COLO829 (cell line): ENCODE data around the gene EEF2K.

ENCODE experiments used
- DNase-seq: peaks from one replicate; pipeline ENCODE4 v3.0.0; 2012; ENCODE audit warnings: low spot score

Gene EEF2K

DNA sequence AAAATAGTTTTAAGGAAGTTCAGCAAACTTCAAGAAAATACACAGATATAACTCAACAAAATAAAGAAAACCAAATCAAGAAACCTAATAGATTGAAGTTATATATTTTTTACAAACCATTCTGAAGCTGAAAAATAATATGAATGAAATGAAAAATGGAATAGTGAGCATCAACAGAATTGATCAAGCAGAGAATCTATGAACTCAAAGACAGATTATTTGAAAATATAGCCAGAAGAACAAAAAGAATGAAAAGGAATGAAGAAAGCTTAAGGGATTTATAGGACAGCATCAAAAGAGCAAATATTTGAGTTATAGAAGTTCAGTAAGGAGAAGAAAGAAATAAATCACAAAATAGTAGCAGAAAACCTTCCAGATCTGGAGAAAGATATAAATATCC is 130.5 kb downstream of the EEF2K start:
- no peak for DNase-seq

DNA sequence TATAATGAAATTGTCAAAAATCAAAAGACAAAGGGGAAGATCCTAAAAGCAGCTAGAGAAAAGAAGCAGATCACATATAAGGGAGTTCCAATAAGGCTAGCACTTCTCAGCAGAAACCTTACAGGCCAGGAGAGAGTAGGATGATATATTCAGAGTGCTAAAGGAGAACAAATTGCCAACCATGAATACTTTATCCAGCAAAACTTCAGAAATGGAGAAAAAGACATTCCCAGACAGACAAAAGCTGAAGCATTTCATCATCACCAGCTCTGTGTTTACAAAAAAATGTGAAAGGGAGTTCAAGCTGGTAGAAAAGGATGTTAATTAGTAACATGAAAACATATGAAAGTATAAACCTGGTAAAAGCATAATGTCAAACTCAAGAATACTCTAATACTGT is 131.0 kb downstream of the EEF2K start:
- no peak for DNase-seq

DNA sequence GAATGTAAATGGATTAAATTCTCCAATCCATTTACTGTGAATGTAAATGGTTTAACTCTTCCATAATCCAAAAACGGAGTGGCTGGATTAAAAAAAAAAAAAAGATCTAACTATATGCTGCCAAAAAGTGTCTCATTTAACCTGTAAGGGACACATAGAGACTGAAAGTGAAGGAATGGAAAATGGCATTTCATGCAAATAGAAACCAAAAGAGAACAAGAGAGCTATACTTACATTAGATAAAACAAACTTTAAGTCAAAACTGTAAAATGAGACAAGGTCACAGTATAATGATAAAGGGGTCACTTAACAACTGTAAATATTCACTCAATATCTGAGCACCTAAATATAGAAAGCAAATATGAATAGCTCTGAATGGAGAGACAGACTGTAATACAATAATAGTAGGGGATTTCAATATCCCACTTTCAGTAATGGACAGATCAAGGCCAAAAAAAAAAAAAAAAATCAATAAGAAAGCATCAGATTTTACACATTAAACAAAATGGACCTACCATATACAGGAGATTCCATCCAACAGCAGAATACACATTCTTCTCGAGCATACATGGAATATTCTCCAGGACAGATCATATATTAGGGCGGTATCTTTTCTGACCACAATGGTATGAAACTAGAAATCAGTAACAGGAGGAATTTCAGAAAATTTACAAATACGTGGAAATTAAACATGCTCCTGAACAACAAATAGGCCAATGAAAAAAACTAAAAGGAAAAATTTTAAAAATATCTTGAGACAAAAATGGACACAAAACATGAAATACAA is 132.0 kb downstream of the EEF2K start:
- no peak for DNase-seq
